ENCODE results near the gene INPP5D.

DNA sequence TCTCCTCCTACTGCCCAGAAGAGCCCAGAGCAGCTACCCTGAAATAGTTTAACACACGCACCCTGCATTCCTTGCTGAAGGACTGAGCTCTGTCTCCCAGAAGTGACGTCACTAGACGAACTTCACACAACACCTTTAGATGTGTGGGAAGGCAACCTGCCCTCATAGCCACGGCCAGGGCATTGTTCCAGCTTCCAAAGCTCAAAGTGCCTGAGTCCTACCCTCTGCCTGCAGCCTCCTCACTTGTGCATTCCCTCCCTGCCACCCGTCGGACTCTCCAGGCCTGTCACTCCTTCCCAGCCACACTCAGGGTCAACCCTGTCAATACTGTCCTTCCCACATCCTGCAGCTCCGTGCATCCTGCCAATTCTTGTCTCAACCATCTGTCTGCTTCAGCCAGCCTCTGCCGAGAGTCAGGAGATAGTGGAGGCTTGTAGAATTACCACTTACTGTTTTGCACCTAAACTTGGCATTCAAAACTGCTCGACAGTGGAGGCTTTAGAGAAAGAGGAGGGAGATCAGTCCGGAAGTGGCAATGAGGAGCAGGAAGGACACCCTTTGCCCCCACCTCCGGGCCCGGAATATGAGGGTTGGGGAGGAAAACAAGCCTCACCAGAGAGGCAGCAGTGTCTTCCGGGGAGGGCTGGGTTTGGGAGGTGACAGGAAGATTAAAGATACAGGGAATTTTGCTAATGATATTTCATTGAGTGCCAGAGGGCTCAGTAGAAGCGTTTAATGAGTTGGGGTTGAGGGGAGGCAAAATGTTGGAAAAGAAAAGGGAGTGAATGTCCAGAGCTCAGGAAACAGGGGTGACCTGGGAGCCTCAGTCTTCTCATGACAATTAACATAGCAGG, 119.1 kb downstream of the INPP5D start:
- no peak for TF ChIP-seq EZH2phosphoT487 (conservative IDR thresholded peaks at IDR 0.05; ENCODE audit: low read length)
- TF ChIP-seq, protein P1, sequence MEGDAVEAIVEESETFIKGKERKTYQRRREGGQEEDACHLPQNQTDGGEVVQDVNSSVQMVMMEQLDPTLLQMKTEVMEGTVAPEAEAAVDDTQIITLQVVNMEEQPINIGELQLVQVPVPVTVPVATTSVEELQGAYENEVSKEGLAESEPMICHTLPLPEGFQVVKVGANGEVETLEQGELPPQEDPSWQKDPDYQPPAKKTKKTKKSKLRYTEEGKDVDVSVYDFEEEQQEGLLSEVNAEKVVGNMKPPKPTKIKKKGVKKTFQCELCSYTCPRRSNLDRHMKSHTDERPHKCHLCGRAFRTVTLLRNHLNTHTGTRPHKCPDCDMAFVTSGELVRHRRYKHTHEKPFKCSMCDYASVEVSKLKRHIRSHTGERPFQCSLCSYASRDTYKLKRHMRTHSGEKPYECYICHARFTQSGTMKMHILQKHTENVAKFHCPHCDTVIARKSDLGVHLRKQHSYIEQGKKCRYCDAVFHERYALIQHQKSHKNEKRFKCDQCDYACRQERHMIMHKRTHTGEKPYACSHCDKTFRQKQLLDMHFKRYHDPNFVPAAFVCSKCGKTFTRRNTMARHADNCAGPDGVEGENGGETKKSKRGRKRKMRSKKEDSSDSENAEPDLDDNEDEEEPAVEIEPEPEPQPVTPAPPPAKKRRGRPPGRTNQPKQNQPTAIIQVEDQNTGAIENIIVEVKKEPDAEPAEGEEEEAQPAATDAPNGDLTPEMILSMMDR (IDR thresholded peaks at IDR 0.05; ENCODE audit: insufficient read depth, low read length, poor library complexity, severe bottlenecking): no peak

All from SU-DHL-6 (cell line).